Activated effector memory CD4-positive, alpha-beta T cell treated with anti-CD3 and anti-CD28 coated beads, Interleukin-2, amount 50 U/mL, for 16 hours (primary cell): ENCODE data around the gene ZNF433.

ENCODE experiments used
- DNase-seq: peaks from one replicate; pipeline ENCODE4 v3.0.0-alpha.2; 2020

ZNF433 gene

DNA sequence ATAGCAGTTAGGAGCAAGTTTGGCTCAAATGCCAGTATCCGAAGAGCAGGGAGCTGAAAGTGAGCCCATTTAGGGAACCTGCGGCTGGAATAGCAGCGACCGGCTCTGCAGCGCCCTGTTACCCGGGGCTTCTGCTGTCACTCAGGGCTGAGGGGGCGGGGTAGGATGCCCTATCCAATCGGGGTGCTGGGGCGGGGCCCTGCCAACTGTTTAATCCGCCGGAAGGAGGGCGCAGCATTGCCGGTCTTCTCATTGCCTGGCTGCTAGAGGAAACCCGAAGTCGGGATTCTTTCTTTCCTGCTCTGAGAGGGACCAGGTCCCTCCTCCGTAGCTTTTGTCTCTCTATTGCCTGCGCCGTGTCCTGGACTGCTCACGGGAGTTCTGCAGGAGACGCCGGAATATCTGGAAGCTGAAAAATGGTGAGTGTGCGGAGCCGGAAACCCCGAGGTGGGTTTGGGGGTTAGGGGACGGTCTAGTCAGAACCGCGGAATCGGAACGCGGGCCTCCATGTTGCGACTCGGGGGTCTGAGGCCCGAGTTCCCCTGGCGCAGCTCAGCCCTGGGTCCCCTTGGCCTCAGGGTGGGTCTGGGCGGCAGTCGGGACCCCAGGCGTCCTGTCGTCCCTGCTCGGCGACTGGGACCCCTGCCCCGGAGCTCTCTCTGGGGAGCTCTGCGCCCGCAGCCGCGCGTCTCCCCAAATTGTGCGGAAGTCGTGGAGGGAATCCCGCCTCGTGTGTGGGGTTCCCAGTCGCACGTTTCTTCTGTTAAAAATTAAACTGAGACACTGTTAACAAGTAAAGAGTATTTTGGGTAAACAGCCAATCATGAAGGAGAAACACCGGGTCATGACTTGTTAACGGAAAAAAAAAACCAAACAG, 47.8 kb downstream of the ZNF433 start:
- peak; percentile 97 for DNase-seq

DNA sequence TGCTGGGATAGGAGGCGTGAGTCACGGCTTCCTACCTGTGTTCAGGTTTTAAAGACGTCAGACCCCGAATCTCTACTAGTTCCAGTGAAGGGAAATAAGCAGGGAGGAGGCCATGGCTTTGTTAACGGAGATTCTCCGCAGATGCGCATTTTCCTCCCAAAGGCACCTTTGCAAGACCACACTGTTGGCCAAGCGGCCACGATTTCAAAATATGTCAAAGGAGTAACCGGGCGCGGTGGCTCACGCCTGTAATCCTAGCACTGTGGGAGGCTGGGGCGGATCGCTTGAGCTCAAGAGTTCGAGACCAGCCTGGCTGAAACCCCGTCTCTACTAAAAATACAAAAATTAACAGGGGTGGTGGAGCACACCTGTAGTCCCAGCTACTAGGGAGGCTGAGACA, 48.7 kb downstream of the ZNF433 start:
- no peak for DNase-seq

DNA sequence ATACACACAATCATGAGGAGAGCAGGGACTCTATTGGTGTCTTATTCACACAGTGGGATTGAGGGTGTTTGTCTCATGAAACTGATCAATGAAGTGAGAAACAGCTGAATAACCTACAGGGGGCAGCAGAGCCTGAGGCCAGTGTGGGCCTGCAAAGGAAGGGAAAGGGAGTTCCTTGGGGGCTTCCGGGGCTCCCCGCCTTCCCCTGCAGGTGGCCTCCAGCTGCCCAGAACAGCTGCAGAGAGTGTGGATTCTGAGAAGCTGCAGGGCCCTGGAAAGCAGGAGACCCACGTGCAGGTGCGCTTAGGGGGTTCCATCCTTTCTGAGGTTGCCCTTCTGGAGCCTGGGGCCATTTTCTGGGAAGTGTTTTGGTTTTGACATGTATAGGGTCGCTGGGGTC, 50.5 kb downstream of the ZNF433 start:
- no peak for DNase-seq

- no peak for DNase-seq
Measured at GRCh38 chr19:11982526-11982925, 53.0 kb downstream of the ZNF433 start.

GRCh38 chr19:11979527-11979926, 56.0 kb downstream of the ZNF433 start:
- no peak for DNase-seq

- no peak for DNase-seq
Measured at GRCh38 chr19:11978492-11979100, 56.9 kb downstream of the ZNF433 start.

DNA sequence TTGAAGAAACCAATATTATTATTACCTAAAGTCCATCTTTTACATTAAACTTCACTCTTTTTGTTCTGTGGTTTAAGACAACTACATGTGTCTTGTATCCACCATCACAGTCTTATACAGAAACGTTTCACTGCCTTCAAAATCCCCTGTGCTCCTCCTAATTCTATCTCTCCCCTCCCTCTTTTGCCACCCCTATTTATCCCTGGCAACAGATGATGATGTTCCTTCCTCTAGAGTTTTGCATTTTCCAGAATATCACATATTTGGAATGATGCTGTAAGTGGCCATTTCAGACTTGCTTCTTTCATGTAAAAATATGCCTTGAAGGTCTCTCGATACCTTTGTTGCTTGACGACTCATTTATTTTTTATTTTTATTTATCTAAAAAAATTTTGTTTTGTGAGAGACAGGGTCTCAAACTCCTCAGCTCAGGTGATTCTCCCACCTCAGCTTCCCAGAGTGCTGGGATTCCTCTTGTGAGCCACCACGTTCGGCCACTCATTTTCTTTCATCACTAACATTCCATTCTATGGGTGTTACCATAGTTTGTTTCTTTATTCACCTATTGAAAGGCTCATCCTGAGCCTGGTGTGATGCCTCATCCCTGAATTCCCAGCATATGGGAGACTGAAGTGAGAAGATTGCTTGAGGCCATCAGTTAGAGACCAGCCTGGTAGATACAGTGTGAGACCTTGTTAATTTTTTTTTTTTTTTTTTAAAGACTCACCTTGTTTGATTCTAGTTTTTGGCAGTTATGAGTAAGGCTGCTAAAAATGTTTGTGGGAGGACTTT, 62.3 kb downstream of the ZNF433 start:
- no peak for DNase-seq

- no peak for DNase-seq
Measured at GRCh38 chr19:11971041-11971440, 64.4 kb downstream of the ZNF433 start.

GRCh38 chr19:11970174-11970573, 65.3 kb downstream of the ZNF433 start:
- no peak for DNase-seq

DNA sequence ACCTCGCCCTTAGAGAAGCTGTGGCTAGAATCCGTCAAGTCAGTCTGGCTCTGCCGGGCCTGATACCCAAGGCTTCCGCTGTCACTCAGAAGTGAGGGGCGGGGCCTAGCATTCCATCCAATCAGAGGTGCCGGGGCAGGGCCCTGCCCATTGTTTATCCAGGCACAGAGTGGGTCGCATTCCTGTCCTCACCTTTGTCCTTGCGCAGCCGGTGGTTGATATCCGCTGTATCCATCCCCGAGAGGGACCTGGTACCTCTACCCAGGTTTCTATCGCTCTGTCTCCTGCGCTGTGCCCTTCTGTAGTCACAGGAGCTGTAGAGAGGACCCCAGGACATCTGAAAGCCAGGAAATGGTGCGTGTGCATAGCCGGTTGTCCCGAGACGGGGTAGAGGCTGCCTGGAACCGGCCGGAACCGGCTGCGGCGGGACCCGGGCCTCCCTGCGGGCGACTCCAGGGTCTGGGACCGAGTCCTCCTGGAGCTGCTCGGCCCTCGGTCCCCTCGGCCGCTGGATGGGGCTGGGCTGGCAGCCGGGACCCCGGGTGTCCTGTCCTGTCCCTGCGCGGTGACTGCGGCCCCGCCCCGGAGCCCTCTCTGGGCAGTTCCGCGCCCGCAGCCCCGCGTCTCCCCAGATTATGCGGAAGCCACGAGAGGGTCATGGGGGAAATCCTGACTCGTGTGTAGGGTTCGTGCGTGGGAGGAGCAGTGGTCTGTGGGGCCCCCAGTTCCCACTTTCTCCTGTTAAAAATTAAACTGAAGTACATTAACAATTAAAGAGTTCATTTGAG, 70.4 kb downstream of the ZNF433 start, which contains the start of gene ZNF763:
Gene ZNF763 (plus strand): TSS at position 183 of the 788 bp plus-strand sequence. CDS start 169 bp downstream, at position 352.
- peak; percentile 95 for DNase-seq
